HEK293T (cell line): Measurements from ENCODE around the gene CTNNBL1.

Source experiments
- CTBP1 ChIP-seq: fragments of 450-650 bp; IDR thresholded peaks from 2 replicates; pipeline ENCODE4 v1.6.1; 2016; ENCODE audit warnings: borderline replicate concordance
- ELF4 ChIP-seq: fragments of 450-650 bp; IDR thresholded peaks from 2 replicates; pipeline ENCODE4 v1.6.1; 2017; ENCODE audit warnings: antibody characterized with exemption
- FOXM1 ChIP-seq: fragments of 450-650 bp; IDR thresholded peaks from 2 replicates; pipeline ENCODE4 v1.6.1; 2017; ENCODE audit warnings: mild to moderate bottlenecking, borderline replicate concordance
- SP1 ChIP-seq: fragments of 450-650 bp; IDR thresholded peaks from 2 replicates; pipeline ENCODE4 v1.6.1; 2017

- TF ChIP-seq FOXM1 (no peak), ELF4 (no peak), SP1 (no peak), CTBP1 (no peak)
Observed at GRCh38 chr20:37777012-37777950, 83.5 kb downstream of the CTNNBL1 start.
